ENCODE measurements around the gene KNDC1. TPM values are rescaled to one million over a fixed set of nuclear protein-coding genes. Genes with fewer than 3 reads are reported as not detected.
"Not testable (repeated sequence)": the region's sequence is repeated elsewhere in the genome, so short reads cannot be mapped to it uniquely, and the experiment has no call there.

The KNDC1 gene, protein sequence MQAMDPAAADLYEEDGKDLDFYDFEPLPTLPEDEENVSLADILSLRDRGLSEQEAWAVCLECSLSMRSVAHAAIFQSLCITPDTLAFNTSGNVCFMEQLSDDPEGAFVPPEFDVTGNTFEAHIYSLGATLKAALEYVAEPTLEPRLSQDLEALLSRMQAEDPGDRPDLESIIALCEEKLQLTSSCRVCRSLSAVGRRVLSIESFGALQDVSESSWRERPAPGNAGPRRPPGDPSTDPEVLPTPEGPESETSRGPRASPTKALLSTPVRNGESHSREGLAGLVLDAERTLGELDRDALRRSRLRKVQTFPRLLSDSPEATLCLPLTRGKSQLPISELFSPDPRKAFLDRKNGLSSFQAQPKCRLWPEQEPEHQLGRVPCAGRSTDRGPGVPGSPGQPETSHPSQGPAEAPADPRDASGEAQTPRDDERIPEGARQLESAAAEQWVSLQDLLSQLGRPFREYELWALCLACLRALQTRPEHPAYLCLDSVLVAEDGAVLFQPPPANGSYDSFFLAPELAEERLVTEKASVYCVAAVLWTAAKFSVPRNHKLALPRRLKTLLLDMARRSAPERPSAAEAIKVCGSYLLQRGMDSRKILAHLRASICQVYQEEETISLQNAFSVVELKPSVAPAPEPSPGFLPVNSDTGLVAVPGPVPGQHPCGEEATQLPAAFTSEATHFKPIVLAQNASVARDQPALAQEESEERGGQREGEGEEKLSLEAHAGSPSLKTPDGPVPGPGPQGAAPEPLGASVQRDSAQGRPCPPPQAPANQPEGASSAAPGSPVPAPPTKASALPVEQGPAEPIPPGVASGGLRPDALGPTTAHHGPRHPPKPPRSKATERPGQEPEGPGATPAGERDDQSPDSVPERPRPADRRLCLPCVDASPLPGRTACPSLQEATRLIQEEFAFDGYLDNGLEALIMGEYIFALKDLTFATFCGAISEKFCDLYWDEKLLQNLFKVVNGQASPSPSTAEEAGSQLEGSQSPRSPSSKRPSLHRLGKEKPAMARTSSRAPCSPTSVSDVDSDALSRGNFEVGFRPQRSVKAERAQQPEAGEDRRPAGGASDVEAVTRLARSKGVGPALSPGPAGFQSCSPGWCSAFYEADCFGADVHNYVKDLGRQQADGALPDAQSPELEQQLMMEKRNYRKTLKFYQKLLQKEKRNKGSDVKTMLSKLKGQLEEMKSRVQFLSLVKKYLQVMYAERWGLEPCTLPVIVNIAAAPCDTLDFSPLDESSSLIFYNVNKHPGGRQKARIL (N-terminal part only)
- total RNA-seq, result 10 to 100 TPM in 2 of 6 experiments, 1 to 10 TPM in 3, under 1 TPM in 1; 0.54 to 11.6 (median 8.2) TPM
- long read RNA-seq, partial matches to known transcripts, result 1 of 1 reads
- long read RNA-seq, other reads (novel, unspliced or antisense), result 0 of 1 reads

DNA sequence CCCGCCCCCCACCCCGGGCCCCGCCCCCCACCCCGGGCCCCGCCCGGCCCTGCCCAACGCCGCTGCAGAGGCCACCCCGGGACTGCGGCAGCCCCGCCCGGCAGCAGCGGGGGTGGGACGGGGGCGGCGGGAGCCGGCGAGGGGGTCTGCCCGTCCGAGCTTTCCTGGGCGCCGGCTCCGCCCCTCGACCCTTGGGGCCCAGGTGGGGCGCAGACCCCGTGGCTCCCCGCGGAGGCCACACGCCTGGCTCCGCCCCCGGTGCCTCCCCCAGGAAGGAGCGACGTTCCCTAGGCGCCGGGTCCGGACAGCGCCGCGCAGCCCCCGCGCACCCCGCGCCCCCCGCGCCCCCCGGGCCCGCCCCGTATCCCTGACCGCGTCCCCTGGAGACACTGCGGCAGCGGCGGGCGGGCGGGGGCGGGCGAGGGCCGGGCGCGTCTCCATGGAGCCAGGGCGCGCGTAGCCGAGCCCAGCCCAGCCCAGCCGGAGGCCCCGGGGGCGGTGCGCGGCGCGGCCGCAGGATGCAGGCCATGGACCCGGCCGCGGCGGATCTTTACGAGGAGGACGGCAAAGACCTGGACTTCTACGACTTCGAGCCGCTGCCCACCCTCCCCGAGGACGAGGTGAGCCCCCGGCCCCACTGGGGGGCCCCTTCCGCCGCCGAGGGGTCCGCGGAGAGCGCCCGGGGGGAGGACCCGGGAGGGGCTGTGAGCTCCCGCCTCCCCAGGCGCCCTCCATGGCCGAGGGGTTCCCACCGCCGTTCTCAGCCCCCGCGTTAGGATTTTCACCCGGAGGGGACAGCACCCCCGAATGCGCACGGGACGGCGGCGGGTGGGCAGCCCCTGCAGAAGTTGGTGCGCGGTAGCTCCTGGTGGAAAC lies at the start of gene KNDC1:
TSS of gene KNDC1 (plus strand) at position 270 of the 876 bp plus-strand sequence. CDS start at position 519, 249 bp downstream.
- H3K36me3 ChIP-seq, result no peaks in the 10 kb centered on the region
- 2% methylated on average over 21 of the region's 108 CpGs for WGBS (ENCODE audit: insufficient coverage, low coverage, low lambda C conversion rate, missing lambda C conversion rate)
- H3K27ac ChIP-seq, result no peak within 1 kb of the TSS
- DNase-seq (peak; percentile 47 to 50 (median 47)), ATAC-seq (peak; percentile 15 to 55 (median 35))
- TF ChIP-seq, protein P1, sequence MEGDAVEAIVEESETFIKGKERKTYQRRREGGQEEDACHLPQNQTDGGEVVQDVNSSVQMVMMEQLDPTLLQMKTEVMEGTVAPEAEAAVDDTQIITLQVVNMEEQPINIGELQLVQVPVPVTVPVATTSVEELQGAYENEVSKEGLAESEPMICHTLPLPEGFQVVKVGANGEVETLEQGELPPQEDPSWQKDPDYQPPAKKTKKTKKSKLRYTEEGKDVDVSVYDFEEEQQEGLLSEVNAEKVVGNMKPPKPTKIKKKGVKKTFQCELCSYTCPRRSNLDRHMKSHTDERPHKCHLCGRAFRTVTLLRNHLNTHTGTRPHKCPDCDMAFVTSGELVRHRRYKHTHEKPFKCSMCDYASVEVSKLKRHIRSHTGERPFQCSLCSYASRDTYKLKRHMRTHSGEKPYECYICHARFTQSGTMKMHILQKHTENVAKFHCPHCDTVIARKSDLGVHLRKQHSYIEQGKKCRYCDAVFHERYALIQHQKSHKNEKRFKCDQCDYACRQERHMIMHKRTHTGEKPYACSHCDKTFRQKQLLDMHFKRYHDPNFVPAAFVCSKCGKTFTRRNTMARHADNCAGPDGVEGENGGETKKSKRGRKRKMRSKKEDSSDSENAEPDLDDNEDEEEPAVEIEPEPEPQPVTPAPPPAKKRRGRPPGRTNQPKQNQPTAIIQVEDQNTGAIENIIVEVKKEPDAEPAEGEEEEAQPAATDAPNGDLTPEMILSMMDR (IDR thresholded peaks at IDR 0.05), result no peak
- no peak for TF ChIP-seq POLR2A (IDR thresholded peaks at IDR 0.05)
- H3K4me1 ChIP-seq, result peaks cover 0 to 34% (median 11%) of the 10 kb centered on the region in 4 donors
- H3K4me3 ChIP-seq, result peak within 1 kb of the TSS; percentile 40 to 57 (median 47)
- intact Hi-C loops (cut with DNase I), result no loop called here
- H3K27me3 ChIP-seq, result no peaks in the 10 kb centered on the region
- H3K9me3 ChIP-seq, result no peaks in the 10 kb centered on the region

DNA sequence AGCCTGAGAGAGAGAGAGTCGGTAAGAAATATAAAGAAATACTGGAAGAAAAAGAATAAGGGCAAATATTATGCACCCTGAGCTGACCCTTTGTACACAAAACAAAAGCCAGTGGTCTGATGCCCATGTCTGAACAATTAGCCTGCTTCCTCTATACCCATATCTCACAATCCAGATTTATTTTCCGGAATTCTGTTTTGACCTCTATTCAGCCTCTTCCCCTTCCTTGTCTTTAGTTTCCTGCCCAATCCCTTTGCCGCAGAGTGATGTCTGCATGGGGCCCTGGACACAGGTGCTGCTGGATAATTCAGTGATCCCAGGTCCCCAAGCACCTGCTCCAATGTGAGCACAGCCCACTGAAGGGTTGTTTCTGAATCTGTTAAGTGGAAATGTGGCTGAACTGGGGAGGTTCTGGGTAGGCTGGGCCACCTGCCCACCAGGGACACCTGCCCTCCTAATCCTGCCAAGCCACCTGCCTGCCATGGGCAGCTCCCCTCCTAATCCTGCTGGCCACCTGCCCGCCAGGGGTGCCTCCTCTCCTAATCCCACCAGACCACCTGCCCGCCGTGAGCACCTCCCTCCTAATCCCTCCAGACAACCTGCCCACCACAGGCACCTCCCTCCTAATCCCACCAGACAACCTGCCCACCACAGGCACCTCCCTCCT lies 49.3 kb upstream of the KNDC1 start:
- no peaks in the 10 kb centered on the region for H3K4me1 ChIP-seq
- intact Hi-C loops (cut with DNase I), result no loop called here
- WGBS (ENCODE audit: insufficient coverage, low coverage, low lambda C conversion rate, missing lambda C conversion rate), result 45% methylated on average over 3 of the region's 6 CpGs
- H3K9me3 ChIP-seq, result peaks cover 0 to 8% (median 0%) of the 10 kb centered on the region in 4 donors
- DNase-seq, result no peak
- H3K27me3 ChIP-seq, result no peaks in the 10 kb centered on the region
- H3K27ac ChIP-seq, result no peak overlapping the region
- peak; percentile 30 to 48 (median 38) for ATAC-seq
- no peak overlapping the region for H3K4me3 ChIP-seq
- TF ChIP-seq, protein P1 (IDR thresholded peaks at IDR 0.05), result no peak
- TF ChIP-seq POLR2A (IDR thresholded peaks at IDR 0.05), result no peak
- H3K36me3 ChIP-seq, result no peaks in the 10 kb centered on the region

DNA sequence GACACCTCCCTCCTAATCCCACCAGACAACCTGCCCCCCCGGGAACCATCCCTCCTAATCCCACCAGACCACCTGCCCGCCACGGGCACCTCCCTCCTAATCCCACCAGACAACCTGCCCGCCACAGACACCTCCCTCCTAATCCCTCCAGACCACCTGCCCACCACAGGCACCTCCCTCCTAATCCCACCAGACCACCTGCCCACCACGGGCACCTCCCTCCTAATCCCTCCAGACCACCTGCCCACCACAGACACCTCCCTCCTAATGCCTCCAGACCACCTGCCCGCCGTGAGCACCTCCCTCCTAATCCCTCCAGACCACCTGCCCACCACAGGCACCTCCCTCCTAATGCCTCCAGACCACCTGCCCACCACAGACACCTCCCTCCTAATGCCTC lies 48.4 kb upstream of the KNDC1 start:
- ATAC-seq; H3K27ac ChIP-seq; DNase-seq; H3K9me3 ChIP-seq; H3K4me3 ChIP-seq; H3K27me3 ChIP-seq; H3K36me3 ChIP-seq; H3K4me1 ChIP-seq; intact Hi-C loops (cut with DNase I): not testable (repeated sequence)
- 4% methylated on average over 6 of the region's 7 CpGs for WGBS (ENCODE audit: insufficient coverage, low coverage, low lambda C conversion rate, missing lambda C conversion rate)

DNA sequence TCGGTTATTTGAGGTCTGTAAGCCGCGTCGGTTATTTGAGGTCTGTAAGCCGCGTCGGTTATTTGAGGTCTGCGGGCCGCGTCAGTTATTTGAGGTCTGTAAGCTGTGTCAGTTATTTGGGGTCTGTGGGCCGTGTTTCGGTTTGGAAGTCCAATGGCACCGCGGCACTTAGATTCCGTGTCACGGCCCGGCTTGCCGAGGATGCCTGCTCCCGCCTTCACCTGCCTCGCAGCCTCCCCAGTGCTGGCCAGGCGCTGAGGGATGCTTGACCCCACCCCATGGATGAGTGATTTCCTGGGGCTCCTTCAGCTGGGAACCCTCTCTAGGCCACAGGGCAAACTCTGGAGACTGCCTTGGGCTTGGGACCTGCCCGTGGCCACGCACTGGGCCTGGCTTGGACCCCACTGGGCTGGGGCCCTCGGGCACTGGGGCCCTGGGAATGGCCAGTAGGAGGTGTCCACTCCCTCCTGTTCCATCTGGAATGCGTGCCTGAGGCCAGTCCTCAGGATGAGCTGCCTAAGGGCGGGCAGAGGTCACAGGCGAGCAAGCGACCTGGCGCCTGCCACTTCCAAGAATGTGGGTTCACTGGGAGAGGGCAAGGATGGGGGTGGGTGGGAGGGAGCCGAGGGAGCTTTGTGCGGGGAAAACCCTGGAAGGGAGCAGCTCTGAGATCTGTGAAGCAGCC lies 46.7 kb upstream of the KNDC1 start:
- TF ChIP-seq, protein P1 (IDR thresholded peaks at IDR 0.05), result no peak
- TF ChIP-seq POLR2A (IDR thresholded peaks at IDR 0.05), result no peak
- H3K27ac ChIP-seq, result no peak overlapping the region
- no peaks in the 10 kb centered on the region for H3K9me3 ChIP-seq
- WGBS (ENCODE audit: insufficient coverage, low coverage, low lambda C conversion rate, missing lambda C conversion rate), result 76% methylated on average over 9 of the region's 31 CpGs
- H3K36me3 ChIP-seq, result no peaks in the 10 kb centered on the region
- H3K4me1 ChIP-seq, result no peaks in the 10 kb centered on the region
- intact Hi-C loops (cut with DNase I), result no loop called here
- no peaks in the 10 kb centered on the region for H3K27me3 ChIP-seq
- H3K4me3 ChIP-seq, result no peak overlapping the region
- ATAC-seq (no peak), DNase-seq (no peak)

Measured in right lobe of liver (tissue), 6 donors.